ENCODE data around the gene ZXDC.

The ZXDC gene, protein sequence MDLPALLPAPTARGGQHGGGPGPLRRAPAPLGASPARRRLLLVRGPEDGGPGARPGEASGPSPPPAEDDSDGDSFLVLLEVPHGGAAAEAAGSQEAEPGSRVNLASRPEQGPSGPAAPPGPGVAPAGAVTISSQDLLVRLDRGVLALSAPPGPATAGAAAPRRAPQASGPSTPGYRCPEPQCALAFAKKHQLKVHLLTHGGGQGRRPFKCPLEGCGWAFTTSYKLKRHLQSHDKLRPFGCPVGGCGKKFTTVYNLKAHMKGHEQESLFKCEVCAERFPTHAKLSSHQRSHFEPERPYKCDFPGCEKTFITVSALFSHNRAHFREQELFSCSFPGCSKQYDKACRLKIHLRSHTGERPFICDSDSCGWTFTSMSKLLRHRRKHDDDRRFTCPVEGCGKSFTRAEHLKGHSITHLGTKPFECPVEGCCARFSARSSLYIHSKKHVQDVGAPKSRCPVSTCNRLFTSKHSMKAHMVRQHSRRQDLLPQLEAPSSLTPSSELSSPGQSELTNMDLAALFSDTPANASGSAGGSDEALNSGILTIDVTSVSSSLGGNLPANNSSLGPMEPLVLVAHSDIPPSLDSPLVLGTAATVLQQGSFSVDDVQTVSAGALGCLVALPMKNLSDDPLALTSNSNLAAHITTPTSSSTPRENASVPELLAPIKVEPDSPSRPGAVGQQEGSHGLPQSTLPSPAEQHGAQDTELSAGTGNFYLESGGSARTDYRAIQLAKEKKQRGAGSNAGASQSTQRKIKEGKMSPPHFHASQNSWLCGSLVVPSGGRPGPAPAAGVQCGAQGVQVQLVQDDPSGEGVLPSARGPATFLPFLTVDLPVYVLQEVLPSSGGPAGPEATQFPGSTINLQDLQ

DNA sequence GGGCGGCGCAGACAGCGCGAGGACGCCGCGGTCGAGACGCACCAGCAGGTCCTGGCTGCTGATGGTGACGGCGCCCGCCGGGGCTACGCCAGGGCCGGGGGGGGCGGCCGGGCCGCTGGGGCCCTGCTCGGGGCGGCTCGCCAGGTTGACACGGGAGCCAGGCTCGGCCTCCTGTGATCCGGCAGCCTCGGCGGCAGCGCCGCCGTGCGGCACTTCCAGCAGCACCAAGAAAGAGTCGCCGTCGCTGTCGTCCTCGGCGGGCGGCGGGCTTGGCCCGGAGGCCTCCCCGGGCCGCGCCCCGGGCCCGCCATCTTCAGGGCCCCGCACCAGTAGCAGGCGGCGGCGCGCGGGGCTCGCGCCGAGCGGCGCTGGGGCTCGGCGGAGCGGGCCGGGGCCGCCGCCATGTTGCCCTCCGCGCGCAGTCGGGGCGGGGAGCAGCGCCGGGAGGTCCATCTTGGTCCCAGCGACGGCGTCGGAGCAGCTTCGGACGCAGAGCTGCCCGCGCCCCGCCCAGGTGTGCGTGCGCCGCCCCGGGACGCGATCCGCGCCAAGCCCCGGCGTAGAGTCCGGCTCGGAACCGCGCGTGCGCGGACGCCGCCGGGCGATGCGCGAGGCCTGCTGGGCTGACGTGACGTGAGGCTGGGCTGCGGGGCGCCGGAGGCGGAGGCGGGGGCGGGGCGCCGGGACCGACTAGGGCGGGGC is at the start of gene ZXDC:
ZXDC (minus strand) TSS at position 479 of the 702 bp plus-strand sequence; CDS start at position 453, 26 bp downstream.
- peaks cover 42% of the 10 kb centered on the region for H3K79me2 ChIP-seq (ENCODE audit: control insufficient read depth, insufficient read depth, low read length, unreplicated experiment)
- peak within 1 kb of the TSS; percentile 69 for H2AFZ ChIP-seq (ENCODE audit: low read length, unreplicated experiment)
- H3K27ac ChIP-seq (ENCODE audit: low read depth, low read length), result peak within 1 kb of the TSS; percentile 66
- H3K4me3 ChIP-seq (ENCODE audit: low read depth, low read length), result peak within 1 kb of the TSS; percentile 98
- peaks cover 14% of the 10 kb centered on the region for H3K36me3 ChIP-seq (ENCODE audit: insufficient read depth, low read length)
- no peaks in the 10 kb centered on the region for H3K27me3 ChIP-seq (ENCODE audit: insufficient read depth, low read length)
- H3K4me1 ChIP-seq (ENCODE audit: control insufficient read depth, insufficient read depth, low read length, unreplicated experiment), result peaks cover 26% of the 10 kb centered on the region

DNA sequence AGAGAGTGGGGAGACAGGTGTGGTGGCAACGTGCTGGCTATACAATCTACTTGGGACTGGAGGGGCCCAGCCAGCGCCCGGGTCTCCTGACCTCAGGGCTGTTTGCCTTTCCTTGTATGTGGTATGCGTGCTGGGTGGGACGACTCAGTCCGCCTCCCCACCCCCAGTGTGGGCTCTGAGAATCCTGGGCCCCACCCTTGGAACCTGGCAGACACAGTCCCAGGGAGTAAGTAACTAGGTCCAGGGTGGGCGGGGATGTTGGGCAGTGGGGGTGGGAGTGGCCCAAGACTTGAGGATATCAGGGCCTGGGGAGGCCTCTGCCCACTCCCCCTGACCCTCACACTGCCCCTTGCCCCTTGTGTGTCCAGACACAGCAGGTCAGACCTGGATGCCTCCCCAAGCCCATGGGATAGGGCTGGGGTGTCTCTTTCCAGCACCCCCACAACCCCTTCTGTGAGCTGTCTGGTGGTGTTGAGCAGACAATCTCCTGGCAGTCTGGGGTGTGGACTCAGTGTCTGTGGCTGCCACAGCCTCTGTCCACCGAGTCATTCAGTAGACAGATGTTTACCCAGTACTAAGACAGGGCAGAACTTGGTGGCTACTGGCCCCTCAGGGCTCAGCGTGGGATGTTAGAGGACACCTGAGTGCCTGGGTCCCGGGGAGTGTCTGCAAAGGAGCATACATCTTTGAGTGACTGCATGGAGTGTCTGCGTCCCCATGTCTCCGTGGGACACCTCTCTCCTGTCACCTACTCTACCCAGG is 49.6 kb upstream of the ZXDC start:
- Histone ChIP-seq H3K4me3 (ENCODE audit: low read depth, low read length) (no peak overlapping the region; the same call in 1 of the 2 replicates), H3K4me1 (ENCODE audit: control insufficient read depth, insufficient read depth, low read length, unreplicated experiment) (no peaks in the 10 kb centered on the region), H2AFZ (ENCODE audit: low read length, unreplicated experiment) (no peak overlapping the region), H3K79me2 (ENCODE audit: control insufficient read depth, insufficient read depth, low read length, unreplicated experiment) (no peaks in the 10 kb centered on the region), H3K27me3 (ENCODE audit: insufficient read depth, low read length) (peaks cover 13% of the 10 kb centered on the region), H3K36me3 (ENCODE audit: insufficient read depth, low read length) (no peaks in the 10 kb centered on the region), H3K27ac (ENCODE audit: low read depth, low read length) (no peak overlapping the region)

DNA sequence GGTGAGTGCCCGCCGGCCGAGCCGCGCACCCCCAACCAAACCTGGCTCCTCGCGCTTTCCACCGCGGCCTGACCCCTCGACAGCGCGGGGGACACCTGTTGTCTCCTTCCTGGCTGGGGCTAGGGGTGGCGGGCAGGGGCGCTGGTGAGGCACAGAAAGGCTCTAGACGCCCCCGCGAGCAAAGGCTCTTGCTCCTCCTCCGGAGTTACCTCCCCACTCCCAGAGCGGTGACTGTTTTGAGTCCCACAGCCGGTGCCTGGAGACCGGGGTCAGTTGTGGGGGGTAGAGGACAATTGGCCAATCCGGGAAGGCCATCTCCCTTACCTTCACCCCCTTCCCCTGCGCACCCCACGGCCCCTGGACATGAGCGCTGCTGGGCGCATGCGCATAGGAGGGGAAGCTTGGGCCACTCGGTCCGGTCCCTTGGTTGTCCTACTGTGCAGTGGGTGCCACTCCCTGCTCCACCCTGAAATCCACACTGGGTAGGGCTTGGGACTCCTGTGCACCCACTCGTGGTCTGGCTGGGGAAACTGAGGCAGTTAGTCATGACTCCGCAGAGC is 48.8 kb upstream of the ZXDC start:
- Histone ChIP-seq H3K4me1 (ENCODE audit: control insufficient read depth, insufficient read depth, low read length, unreplicated experiment) (no peaks in the 10 kb centered on the region), H3K4me3 (ENCODE audit: low read depth, low read length) (peak overlapping the region; percentile 72), H3K27me3 (ENCODE audit: insufficient read depth, low read length) (peaks cover 16% of the 10 kb centered on the region), H2AFZ (ENCODE audit: low read length, unreplicated experiment) (peak overlapping the region; percentile 32), H3K36me3 (ENCODE audit: insufficient read depth, low read length) (no peaks in the 10 kb centered on the region), H3K79me2 (ENCODE audit: control insufficient read depth, insufficient read depth, low read length, unreplicated experiment) (no peaks in the 10 kb centered on the region), H3K27ac (ENCODE audit: low read depth, low read length) (no peak overlapping the region)

DNA sequence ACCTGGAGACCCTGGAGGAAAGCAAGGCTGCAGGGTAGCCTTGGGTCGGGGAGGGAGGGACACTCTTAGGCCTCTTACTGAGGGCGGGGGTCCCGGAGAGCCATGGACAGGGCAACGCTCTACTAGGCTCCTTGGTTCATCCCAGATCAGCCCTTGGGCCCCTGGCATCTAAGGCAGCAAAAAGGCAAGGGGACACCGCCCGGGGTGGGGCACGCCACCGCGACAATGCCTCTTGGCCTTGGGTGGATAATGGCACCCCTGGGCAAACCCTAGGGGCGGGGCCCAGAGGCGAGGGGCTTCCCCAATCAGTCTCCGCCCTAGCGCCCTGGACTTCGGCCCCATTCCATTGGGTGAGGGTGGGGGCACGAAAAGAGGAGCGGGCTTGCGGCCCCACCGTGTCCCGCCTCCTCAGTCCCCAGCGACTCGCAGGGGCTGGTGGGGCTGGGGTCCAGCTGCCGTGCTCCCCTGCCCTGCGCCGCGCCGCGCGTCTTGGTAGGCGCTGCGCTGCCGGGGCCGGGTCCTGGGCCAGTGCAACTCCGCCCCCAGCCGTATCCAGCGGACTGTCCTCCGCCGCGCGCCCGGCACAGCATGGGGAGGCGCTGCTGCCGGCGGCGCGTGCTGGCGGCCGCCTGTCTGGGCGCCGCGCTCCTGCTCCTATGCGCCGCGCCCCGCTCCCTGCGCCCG is 48.2 kb upstream of the ZXDC start, which contains the start of gene CHST13:
CHST13 (plus strand) TSS at position 411 of the 684 bp plus-strand sequence; CDS start at position 589, 178 bp downstream.
- Histone ChIP-seq H2AFZ (ENCODE audit: low read length, unreplicated experiment) (peak within 1 kb of the TSS; percentile 32), H3K4me1 (ENCODE audit: control insufficient read depth, insufficient read depth, low read length, unreplicated experiment) (no peaks in the 10 kb centered on the region), H3K79me2 (ENCODE audit: control insufficient read depth, insufficient read depth, low read length, unreplicated experiment) (no peaks in the 10 kb centered on the region), H3K4me3 (ENCODE audit: low read depth, low read length) (peak within 1 kb of the TSS; percentile 72), H3K27ac (ENCODE audit: low read depth, low read length) (no peak within 1 kb of the TSS), H3K27me3 (ENCODE audit: insufficient read depth, low read length) (peaks cover 16% of the 10 kb centered on the region), H3K36me3 (ENCODE audit: insufficient read depth, low read length) (no peaks in the 10 kb centered on the region)

DNA sequence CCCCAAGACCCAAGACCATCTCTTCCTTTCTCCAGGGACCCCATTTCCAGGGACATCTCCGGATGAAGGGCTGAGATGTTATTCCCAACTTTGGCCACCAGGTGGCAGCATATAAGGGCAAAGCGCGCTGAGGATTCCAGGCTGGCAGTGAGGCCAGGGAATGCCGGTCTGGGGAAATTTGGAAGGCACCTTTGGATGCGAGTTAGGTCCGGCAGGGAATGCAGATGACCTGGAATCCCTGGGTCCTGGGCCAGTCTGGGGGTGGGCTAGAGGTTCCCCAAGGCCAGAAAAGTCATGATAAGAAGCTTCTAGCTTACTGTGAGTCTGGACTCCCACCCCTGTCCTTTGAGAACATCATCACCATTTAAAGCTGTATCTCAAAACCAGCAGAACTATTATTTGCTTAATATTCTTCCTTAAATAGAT is 46.7 kb upstream of the ZXDC start:
- Histone ChIP-seq H3K27ac (ENCODE audit: low read depth, low read length) (no peak overlapping the region), H3K36me3 (ENCODE audit: insufficient read depth, low read length) (no peaks in the 10 kb centered on the region), H3K79me2 (ENCODE audit: control insufficient read depth, insufficient read depth, low read length, unreplicated experiment) (no peaks in the 10 kb centered on the region), H3K4me1 (ENCODE audit: control insufficient read depth, insufficient read depth, low read length, unreplicated experiment) (no peaks in the 10 kb centered on the region), H2AFZ (ENCODE audit: low read length, unreplicated experiment) (no peak overlapping the region), H3K4me3 (ENCODE audit: low read depth, low read length) (no peak overlapping the region), H3K27me3 (ENCODE audit: insufficient read depth, low read length) (peaks cover 16% of the 10 kb centered on the region)

DNA sequence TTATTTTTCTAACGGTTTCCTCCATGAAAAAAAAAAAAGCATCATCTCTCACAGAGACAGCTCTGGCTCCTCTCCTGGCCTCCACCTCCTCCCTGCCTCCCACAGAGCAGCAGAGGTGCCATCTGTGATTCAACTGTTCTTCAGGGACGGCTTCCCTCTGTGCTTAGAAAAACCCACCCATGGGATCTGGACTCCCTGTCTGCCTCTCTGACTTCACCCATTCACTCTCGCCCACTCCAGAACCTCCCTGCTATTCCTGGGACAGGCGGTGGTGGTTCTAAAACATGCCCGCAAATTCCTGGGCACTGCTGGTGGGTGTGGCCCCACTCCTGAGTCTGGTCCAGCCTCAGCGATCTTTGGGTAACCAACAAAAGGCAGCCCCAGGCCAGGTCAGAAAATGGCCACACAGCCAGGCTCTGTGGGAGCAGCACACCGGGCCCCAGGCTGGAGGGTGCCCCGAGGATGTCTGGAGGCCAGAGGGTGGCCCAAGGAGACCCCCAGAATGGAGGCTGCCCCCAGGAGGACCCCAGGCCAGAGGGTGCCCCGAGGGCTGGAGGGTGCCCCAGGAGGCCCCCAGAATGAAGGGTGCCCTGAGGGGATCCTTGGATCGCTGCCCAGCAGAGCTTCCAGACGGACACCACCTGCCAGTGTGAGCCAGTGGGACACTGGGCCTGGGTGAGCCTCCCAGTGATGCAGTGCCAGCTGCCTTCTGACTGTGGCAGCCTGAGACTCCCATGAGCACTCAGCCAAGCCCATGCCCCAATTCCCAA is 45.6 kb upstream of the ZXDC start:
- Histone ChIP-seq H3K36me3 (ENCODE audit: insufficient read depth, low read length) (no peaks in the 10 kb centered on the region), H3K27ac (ENCODE audit: low read depth, low read length) (no peak overlapping the region), H3K79me2 (ENCODE audit: control insufficient read depth, insufficient read depth, low read length, unreplicated experiment) (no peaks in the 10 kb centered on the region), H3K4me3 (ENCODE audit: low read depth, low read length) (no peak overlapping the region), H3K27me3 (ENCODE audit: insufficient read depth, low read length) (peaks cover 16% of the 10 kb centered on the region), H2AFZ (ENCODE audit: low read length, unreplicated experiment) (no peak overlapping the region), H3K4me1 (ENCODE audit: control insufficient read depth, insufficient read depth, low read length, unreplicated experiment) (no peaks in the 10 kb centered on the region)

DNA sequence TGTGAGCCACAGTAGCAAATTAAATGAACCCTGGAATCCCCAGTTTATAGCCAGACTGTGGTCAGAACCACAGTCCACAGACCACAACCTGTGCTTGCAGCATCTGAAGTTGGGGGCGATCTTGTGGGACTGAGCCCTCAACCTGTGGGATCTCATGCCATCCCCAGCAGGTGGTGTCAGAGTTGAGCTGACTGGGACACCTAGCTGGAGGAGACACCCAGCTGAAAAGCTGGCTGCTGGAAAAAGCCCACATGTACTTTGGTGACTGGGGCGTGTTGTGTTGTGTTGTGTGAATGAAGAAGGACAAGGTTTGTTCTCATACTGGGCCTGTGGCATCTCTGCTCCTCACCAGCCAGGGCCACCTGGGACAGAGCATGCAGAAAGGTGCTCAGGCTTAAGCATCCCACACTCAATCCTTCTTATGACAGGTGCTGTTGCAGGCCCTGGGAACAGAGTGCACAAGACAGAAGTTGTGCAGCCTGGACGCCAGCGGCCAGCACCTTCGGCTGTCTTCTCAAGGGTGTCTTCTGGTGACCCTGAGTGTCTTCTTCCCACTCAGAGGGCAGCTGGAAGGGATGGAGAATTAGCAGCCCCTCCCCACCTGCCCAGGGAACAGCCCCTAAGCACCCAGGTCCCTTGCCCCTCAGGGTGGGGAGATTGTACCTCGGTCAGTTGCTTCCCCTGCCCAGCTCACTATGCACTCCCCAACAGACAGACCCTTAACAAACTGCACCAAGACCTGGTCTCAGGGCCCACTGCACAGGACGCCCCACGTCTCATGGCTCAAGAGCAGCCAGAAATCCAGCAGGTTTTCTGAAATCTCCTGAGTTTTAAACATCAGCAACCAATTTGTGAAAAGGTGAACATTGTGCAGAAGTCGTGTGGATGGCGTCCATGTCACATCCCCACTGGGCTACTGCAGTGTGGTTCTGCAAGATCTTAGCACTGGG is 44.1 kb upstream of the ZXDC start:
- H3K36me3 ChIP-seq (ENCODE audit: insufficient read depth, low read length), result no peaks in the 10 kb centered on the region
- H3K27me3 ChIP-seq (ENCODE audit: insufficient read depth, low read length), result peaks cover 16% of the 10 kb centered on the region
- no peaks in the 10 kb centered on the region for H3K79me2 ChIP-seq (ENCODE audit: control insufficient read depth, insufficient read depth, low read length, unreplicated experiment)
- H3K4me1 ChIP-seq (ENCODE audit: control insufficient read depth, insufficient read depth, low read length, unreplicated experiment), result no peaks in the 10 kb centered on the region
- H2AFZ ChIP-seq (ENCODE audit: low read length, unreplicated experiment), result no peak overlapping the region
- no peak overlapping the region for H3K4me3 ChIP-seq (ENCODE audit: low read depth, low read length)
- H3K27ac ChIP-seq (ENCODE audit: low read depth, low read length), result no peak overlapping the region

DNA sequence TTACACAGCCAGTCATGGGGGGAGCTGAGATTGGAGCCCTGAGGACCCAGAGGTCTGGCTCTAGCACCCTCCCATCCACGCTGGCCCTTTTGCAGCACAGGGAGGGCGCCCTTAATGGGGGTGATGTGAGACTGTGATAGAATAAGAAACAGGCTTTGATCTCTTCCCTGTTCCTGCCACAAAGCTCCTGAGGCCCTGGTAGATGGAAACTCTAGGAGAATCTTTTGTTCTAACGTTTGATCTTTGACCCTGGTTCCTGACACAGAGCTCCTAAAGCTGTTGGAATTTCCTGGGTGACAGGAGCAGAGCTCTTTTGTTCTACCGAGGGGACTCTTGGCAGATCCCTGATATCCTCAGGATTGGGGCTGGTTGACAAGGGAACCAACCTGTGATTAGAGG is 43.1 kb upstream of the ZXDC start:
- Histone ChIP-seq H3K4me1 (ENCODE audit: control insufficient read depth, insufficient read depth, low read length, unreplicated experiment) (no peaks in the 10 kb centered on the region), H3K36me3 (ENCODE audit: insufficient read depth, low read length) (no peaks in the 10 kb centered on the region), H3K79me2 (ENCODE audit: control insufficient read depth, insufficient read depth, low read length, unreplicated experiment) (no peaks in the 10 kb centered on the region), H2AFZ (ENCODE audit: low read length, unreplicated experiment) (no peak overlapping the region), H3K27ac (ENCODE audit: low read depth, low read length) (no peak overlapping the region), H3K4me3 (ENCODE audit: low read depth, low read length) (no peak overlapping the region), H3K27me3 (ENCODE audit: insufficient read depth, low read length) (peaks cover 16% of the 10 kb centered on the region)

Data from ACC112 (cell line).